Epidermal melanocyte (primary cell): ENCODE measurements around the gene CBLN3.
"Not testable (repeated sequence)": the region's sequence is repeated elsewhere in the genome, so short reads cannot be mapped to it uniquely, and the experiment has no call there.

ENCODE experiments used
- DNase-seq: peaks from one replicate; pipeline ENCODE4 v3.0.0; 2011; ENCODE audit warnings: low spot score; ENCODE audit not compliant: insufficient read length

CBLN3 gene

DNA sequence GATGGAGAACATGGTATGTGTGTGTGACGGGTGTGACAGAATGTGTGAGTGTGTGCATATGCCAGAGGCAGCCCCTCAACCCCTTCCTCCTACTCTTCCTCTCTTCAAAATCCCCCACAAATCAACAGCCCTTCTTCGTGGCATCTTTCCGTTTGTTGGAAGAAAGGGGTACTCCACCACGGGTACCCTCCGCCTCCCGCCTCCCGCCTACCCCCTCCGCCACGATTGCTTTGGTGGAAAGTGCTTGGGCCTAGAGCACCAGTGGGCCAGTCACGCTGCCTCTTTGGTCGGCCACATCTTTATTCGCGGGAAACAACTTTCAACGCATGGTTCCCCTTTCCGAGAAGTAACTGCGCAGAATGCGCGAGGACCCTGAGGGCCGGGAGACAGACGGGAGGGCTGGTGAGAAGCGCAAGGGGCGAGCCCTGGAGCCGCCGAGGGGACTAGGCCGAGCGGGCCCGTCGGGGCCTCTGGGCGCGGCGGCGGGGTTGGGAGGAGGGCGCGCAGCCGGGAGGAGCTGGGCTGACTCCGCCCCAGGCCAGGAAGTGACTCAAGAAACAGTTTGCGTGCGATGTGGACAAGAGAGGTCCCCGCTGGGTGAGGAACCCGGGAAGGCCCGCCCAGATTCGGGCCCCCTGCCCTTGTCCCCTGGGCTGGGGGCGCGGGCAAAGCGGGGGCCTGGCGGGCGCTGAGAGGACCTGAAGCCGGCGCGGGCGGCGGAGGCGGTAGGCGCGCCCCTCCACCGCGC, at the start of gene CBLN3, which contains the start of gene KHNYN:
TSS of gene CBLN3 (minus strand) at position 274 of the 748 bp plus-strand sequence. CDS start 614 bp downstream, outside the sequence.
TSS of gene KHNYN (plus strand) at position 560 of the 748 bp plus-strand sequence. CDS start 777 bp downstream, outside the sequence.
- DNase-seq = peak; percentile 94

DNA sequence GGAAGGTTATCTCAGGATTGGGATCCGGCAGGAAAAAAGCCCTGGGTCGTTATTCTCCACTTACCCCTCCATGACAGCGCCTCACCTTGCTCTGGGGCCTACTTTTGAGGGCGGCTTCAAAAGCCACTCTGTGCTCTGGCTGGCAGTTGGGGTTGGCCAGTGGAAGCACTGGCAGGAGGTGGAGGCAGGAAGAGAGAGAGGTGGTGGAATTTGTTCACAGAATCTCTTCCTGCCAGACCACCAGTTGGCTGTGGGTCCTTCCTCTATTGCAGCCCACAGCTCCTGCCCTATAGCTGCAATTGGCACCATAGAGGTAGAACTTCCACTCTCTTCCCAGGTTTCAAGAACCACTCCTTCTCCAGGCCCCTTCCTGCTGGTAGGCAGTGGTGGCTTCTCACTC, 45.8 kb upstream of the CBLN3 start:
- no peak for DNase-seq

DNA sequence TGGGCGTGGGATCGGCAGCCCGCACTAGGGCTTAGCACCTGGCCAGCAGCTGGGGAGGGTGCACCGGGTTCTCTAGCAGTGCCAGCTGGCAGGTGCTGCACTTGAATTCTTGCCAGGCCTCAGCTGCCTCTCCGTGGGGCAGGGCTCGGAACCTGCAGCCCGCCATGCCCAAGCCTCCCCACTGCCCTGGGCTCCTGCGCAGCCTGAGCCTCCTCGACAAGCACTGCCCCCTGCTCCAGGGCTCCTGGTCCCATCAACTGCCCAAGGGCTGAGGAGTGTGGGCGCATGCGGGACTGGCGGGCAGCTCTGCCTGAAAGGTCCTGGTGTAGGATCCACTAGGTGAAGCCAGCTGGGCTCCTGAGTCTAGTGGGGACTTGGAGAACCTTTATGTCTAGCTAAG, 43.7 kb upstream of the CBLN3 start:
- no peak for DNase-seq

DNA sequence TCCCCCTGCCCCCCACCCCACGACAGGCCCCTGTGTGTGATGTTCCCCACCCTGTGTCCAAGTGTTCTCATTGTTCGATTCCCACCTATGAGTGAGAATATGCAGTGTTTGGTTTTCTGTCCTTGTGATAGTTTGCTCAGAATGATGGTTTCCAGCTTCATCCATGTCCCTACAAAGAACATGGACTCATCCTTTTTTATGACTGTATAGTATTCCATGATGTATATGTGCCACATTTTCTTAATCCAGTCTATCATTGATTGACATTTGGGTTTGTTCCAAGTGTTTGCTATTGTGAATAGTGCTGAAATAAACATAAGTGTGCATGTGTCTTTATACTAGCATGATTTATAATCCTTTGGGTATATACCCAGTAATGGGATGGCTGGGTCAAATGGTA, 41.0 kb upstream of the CBLN3 start:
- not testable (repeated sequence) for DNase-seq

DNA sequence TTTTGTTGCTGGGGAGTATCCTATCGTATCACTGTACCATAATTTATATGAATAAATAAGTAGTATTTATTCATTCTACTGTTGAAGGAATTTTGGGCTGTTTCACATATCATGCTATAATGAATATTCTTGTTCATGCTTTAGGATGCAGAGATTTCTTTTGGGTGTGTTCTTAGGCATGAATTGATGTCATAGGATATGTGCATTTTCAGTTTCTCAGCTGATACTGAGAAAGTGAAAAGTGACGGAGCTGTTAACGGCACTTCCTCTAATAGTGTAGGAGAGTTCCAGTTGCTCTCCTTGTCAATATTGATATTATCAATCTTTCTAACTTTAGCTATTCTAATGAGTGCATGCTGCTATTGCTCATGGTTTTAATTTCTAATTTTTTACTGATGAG, 36.3 kb upstream of the CBLN3 start:
- DNase-seq = no peak

DNA sequence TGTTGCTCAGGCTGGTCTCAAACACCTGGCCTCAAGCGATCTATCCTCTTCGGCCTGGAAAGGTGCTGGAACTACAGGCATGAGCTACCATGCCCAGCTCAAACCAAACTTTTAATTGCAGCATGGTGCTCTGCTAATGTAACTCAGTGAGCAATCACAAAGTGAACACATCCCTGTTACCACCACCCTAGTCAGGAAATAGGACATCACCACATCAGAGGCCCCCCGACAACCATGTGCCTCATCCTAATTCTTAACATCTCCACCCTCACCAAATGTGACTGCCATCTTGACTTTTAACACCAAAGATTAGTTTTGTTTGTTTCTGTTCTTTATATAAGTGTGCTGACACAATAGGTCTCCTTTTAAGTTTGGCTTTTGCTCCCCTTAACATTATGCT, 35.9 kb upstream of the CBLN3 start:
- no peak for DNase-seq

DNA sequence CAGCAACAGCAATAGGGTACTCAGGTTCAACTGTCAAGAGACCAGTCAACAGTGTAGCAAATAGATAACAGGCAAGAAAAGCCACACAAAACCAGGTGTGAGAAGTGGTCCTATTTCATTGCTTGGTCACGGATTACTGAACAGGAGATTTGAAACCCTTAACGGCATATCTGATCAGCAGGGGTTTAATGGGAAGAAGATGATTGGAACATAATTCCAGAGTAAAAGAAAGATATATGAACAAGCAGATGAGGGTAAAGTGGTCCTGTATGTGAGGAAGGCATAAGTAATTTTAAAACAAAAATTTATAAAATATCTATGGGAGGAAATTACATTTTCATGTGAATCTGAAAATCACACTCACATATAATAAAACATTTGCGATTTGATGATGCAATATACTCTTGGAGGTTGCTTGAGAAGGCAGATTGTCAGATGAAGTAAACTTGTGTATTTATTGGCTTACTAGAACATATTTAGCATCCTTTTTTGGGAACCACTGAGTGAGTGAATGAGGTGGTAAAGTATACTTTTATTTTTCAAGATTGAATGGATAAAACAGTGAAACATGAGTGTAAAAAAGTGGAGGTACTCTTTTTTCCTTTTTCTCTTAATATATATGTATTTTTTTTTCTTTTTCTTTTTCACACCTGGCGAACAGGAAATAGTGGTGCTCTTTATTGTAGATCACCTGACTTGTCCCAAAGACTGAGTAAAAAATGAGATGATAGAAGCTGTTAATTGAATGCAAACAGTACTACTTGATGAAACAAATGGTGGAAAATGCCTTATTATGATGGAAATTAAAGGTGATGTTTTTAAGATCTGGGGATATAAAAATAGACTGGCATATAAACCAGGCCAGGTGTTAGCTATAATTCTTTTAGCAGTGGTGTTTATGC, 34.7 kb upstream of the CBLN3 start:
- no peak for DNase-seq

DNA sequence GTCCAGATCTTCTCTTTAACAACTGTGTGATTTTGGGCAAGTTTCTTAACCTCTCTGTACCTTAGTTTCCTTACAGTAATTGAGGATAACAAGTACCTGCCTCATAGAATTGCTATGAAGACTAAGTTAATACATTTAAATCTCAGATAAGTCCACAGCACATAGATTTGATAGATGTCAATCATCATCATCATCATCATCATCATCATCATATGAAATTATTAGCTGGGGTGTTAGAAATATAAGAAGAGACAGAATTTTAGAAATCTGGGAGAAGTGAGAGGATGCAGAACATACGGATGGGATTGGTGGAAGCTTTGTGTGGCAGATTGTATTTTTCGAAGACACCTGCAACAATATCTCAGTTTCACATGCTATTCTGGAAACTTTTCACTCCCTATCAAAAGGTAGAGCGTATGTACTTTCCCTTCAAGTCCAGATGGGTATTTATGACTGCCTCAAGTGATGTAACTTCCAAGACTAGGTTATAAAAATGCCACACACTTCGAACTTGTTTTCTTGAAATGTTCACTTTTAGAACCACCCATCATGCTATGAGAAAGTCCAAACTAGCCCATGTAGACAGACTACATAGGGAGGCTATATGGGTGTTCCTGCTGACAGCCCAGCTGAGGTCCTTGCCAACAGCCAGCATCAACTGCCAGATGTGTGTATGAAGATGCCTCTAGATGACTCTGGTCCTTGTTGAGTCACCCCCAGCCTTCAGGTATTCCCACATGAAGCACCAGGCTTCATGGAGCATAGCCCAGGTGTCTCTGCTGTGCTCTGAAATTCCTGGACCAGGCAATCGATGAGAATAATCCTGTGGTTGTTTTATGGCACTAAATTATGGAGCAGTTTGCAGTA, 33.8 kb upstream of the CBLN3 start:
- DNase-seq = no peak

DNA sequence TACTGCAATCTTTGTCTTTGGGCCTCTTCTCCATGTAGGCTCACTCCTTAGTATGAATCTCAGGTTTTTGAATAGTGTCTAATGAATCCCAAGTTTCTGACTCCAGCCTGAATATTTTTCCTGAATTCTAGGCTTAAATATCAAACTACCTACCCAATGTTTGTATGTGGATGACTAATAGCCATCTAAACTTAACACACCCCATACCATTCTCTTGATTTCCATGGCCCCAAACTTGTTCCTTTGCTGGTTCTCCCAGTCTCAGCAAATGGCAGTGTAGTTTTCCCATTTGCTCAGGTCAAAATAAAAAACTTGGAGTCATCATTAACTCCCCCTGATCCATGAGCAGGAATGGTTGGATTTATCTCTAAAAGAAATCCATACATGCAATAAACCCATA, 31.9 kb upstream of the CBLN3 start:
- no peak for DNase-seq

DNA sequence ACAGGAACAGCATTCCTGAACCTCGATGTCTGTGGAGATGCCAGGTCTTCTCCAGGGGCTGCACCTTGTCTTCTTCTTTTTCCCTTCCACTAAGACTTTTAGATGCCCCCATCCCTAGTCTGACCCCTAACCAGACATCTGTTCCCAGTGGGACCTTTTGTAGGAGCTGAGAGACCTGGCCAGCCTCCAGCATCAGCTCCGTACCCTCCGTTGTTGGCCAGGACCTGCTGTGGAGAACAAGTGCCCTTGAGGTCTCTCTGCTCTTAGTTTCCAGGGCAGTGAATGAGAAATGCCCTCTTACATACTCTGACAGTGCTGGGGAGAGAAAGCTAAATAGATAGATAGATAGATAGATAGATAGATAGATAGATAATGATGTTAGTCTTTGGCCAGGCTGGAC, 29.9 kb upstream of the CBLN3 start:
- DNase-seq = no peak

DNA sequence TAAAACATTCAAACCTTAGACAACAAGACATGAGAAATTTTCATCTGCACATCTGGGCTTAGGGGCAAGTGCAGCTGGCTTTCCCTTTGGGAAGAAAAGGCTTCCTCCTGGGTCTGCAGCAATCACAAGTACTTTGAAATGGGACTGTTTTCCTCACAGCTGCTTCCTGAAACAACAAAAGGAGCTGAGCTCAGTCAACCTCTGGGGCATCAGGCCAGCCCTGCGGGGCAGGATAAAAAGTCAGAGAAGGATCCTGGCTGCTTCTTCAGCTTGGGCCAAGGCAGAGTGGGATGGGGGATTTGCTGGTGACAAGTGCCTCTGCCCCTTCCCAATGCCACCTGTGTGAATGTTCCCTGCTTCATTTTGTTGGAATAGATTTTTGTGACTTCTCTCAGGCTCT, 29.3 kb upstream of the CBLN3 start:
- DNase-seq = no peak

DNA sequence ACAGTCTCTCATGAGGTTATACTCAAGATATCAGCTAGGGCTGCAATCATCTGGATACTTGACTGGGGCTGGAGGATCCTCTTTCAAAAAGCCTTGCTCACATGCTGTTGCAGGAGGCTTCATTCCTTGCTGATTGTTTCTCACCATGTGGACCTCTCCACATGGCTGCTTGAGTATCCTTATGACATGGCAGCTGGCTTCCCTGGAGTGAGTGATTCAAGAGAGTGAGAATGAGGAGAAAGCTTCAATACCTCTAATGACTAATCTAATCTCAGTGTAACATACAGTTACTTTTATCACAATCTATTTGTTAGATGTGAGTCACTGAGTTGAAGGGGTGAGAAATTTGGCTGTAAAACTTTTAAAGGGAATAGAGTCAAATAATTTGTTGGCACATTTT, 27.5 kb upstream of the CBLN3 start:
- no peak for DNase-seq

DNA sequence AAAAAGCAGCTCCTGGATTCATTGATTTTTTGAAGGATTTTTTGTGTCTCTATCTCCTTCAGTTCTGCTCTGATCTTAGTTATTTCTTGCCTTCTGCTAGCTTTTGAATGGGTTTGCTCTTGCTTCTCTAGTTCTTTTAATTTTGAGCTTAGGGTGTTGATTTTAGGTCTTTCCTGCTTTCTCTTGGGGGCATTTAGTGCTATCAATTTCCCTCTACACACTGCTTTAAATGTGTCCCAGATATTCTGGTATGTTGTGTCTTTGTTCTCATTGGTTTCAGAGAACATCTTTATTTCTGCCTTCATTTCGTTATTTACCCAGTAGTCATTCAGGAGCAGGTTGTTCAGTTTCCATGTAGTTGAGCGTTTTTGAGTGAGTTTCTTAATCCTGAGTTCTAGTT, 21.4 kb upstream of the CBLN3 start:
- DNase-seq = not testable (repeated sequence)

DNA sequence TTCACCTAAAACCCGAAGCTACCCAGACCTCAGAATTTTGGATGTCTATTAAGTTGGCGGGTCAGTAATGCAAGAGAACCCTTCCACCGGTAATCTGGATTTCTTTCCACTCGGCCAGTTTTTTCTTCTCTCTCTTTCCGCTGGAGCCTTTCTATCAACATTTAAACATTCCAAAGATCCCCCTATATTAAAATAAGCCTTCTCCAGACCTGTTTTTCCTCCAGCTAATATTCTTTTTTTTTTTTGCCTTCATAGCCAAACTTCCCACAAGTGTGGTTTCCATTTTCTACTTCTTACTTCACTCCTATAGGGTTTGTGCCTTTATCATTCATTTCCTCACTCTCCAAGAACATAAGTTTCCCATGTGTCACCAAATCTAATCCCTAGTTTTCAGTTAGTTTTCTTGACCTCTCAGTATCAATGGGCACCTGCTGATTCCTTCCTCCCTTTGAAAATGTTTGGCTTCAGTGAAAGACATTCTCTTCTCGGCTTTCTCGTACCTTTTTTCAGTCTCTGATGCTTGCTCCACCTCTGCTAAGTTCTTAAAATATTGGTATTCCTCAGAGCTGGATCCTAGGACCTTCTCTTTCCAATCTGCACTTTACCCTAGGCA, 13.7 kb upstream of the CBLN3 start:
- DNase-seq = no peak

DNA sequence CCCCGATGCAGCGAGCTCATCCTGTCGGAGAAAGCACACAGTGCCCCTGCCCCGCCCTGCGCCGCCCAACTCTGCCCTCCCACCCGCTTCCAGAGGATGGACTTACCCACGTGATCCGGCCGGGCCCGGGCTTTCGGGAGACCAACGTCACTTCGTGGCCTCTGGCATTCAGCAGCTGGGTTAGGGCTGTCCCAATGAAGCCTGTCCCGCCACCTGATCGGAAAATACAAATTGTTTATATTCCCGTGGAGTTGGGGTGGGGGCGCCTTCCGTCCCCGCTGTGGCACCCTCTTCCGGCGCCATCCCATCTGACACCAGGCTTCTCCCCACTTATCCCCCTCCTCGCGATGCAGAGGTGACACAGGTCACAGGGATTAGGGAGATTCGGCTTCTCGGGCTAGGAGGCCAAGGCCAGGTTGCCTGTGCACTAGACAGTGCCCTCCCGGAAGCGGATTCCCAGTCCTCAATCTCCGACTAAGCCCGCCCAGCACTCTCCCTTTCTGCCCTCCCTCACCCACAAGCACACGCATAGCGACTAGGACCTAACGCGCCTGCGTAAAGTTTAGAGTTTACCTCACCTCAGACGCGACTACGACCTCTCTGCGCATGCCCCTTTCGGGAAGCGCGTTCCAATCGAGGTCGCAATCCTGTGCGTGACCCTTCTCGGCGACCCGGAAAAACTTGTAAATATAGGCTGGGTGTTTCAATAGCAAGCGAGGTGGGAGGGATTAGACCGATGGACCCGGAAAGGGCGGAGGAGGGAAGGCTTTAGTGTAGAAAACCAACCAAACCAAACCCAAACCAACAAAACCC, 13.0 kb upstream of the CBLN3 start, which contains the start of gene SDR39U1:
TSS of gene SDR39U1 (minus strand) at position 537 of the 813 bp plus-strand sequence. CDS start at position 530, 7 bp downstream.
- peak; percentile 92 for DNase-seq

DNA sequence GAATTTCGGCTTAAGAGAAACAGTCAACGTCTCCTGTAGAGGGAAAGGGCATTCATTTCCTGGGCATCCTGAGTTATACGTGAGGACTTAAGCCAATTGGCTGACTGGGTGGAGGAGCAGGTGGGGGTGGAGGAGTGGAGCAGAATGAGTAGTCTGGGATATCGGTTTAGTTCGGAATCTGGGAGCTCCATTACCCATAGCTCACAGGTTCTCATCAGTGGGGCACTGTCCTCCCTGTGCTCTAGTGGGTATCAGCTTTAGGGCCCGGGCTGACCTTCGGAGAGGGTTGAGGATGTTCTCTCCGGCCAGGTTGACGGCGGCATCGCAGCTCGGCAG, 12.4 kb upstream of the CBLN3 start:
- no peak for DNase-seq

DNA sequence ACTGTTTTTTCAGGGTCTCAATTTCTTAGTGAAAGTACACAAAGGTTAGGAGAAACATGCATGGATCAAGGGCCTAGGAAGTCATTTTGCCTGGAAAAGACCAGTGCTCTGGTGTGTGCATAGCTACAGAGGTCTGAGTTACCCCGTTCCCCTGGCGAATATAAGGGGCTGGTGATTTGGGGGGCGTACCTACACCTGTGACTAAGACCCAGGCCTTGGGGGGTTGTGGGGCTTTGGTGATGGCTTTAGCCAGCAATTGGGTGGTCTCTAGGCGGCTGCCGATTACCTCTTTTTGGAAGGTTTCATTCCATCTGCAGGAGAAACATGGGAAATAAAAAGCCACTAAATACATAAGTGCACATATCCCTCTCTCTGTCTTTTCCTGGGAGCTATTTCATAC, 12.0 kb upstream of the CBLN3 start:
- no peak for DNase-seq

DNA sequence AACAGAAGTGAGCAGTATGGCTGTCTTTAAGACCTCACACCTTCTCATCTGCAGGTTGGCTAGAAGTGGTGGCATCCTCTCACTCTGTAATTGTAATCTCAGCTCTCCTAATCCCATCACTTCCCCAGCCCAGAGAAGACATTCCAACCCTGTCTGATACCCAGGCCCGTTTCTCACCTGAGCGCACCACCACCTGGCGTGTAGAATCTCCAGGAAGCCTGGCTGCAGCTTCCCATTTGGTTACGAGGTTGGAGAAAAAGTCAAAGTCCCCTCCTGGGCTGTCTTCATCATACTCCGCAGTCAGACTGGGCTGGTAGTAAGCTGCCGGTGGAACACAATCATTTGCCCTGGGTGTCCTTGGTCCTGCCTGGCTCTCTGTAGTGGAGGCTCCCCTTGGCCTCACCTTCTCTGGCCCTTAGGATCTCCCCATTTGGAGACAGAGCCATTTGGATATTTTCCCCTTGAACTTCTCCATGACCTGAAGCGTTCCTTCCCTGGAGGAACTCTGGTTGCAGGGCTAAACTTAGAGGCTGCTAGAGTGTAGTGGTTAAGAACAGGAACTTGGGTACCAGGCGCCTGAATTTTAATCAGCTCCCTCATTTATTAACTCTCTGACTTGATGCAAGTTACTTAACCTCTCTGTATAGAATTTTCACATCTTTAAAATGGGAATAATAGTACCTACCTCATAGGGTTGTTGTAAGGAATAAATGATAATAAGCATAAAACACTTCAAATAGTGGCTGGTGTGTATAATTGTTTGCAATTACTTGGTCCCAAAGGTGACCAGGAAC, 11.3 kb upstream of the CBLN3 start:
- no peak for DNase-seq

DNA sequence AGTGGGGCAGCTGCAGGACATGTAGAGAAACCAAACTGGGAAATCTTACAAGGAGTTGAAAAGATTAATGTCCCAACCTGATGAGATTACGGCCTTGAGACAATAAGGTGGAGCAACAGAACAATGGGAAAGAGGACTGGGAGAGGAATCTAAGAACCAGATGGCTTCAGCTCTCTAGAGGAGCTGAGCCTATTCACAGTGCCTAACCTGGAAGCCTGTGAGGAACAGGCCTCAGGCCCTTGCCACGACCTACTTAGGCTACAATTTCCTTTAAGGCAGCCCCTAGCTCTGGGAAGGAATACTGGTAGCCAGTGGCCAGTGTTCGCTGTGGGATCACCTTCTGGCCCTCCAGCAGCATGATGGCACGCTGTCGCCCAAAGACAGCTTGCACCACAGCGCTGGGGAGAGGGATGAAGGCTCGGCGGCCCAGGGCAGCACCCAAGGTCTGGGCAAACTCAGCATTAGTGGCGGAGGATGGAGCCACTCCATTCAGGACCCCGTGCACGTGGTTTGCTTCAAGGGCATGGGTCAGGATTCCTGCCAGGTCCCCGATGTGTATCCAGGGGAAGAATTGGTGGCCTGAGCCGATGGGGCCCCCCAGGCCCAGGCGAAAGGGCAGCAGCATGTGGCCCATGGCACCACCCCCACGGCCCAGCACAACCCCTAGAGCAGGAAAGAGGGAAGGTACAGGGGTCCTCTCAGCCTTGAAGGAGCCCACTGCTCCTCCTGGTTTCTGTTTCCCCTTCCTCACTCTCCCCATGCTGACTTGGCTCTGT, 10.6 kb upstream of the CBLN3 start:
- no peak for DNase-seq
